Right atrium auricular region (tissue), 2 donors: Measurements from ENCODE around the gene PDE6H. TPM values are rescaled to one million over a fixed set of nuclear protein-coding genes. Genes with fewer than 3 reads are reported as not detected.

Source experiments
- DNase-seq: peaks from one replicate; pipeline ENCODE4 v3.0.0-alpha.2; 2019; ENCODE audit warnings: low spot score
- H3K27ac ChIP-seq, 2 donors: fragments of 200-600 bp; sonication (generic); 1 replicate in 1 of 2; 2 replicates in 1 of 2; pipeline ENCODE4 v1.5.1; 2016 to 2019
- H3K27me3 ChIP-seq, 2 donors: fragments of 200-600 bp; sonication (generic); one replicate each; pipeline versions ENCODE4 v1.5.1 to v1.6.0; 2017 to 2019
- H3K36me3 ChIP-seq: fragments of 200-600 bp; sonication (generic); one replicate; pipeline ENCODE4 v1.5.1; 2016
- H3K4me1 ChIP-seq, 2 donors: fragments of 200-600 bp; sonication (generic); one replicate each; pipeline versions ENCODE4 v1.5.1 to v1.6.0; 2017 to 2019
- H3K4me3 ChIP-seq, 2 donors: fragments of 200-600 bp; sonication (generic); 1 replicate in 1 of 2; 2 replicates in 1 of 2; pipeline ENCODE4 v1.5.1; 2017 to 2019; ENCODE audit warnings: mild to moderate bottlenecking in 1 of 2, moderate library complexity in 1 of 2
- H3K9me3 ChIP-seq, 2 donors: fragments of 200-600 bp; sonication (generic); one replicate each; pipeline ENCODE4 v1.5.1; 2019
- CTCF ChIP-seq, 2 donors: fragments of 200-600 bp; sonication (generic); IDR thresholded peaks; one replicate each; pipeline ENCODE4 v1.5.1; 2019; ENCODE audit warnings: antibody characterized with exemption in 2 of 2
- total RNA-seq, 2 donors: library from RNA; depleted of rRNA; stranded (reverse); fragments of >200 nt; gene quantifications; one replicate each; pipeline ENCODE4 v1.1.0, GENCODE V29; 2016

The PDE6H gene
- total RNA-seq, 2 donors from 2014 or later: not detected

GRCh38 chr12:14984036-14984435 is 11.2 kb downstream of the PDE6H start:
- no peak overlapping the region for H3K27ac ChIP-seq
- H3K36me3 ChIP-seq: no peaks in the 10 kb centered on the region
- no peak for TF ChIP-seq CTCF (IDR thresholded peaks at IDR 0.05)
- no peaks in the 10 kb centered on the region for H3K9me3 ChIP-seq
- H3K27me3 ChIP-seq: no peaks in the 10 kb centered on the region
- H3K4me3 ChIP-seq: no peak overlapping the region
- no peaks in the 10 kb centered on the region for H3K4me1 ChIP-seq
- no peak for DNase-seq

- Histone ChIP-seq H3K4me3 (no peak overlapping the region), H3K36me3 (no peaks in the 10 kb centered on the region), H3K27ac (no peak overlapping the region), H3K27me3 (no peaks in the 10 kb centered on the region), H3K9me3 (no peaks in the 10 kb centered on the region), H3K4me1 (no peaks in the 10 kb centered on the region)
- no peak for TF ChIP-seq CTCF (IDR thresholded peaks at IDR 0.05)
- no peak for DNase-seq
Observed at GRCh38 chr12:14984766-14985285, 12.0 kb downstream of the PDE6H start.

DNA sequence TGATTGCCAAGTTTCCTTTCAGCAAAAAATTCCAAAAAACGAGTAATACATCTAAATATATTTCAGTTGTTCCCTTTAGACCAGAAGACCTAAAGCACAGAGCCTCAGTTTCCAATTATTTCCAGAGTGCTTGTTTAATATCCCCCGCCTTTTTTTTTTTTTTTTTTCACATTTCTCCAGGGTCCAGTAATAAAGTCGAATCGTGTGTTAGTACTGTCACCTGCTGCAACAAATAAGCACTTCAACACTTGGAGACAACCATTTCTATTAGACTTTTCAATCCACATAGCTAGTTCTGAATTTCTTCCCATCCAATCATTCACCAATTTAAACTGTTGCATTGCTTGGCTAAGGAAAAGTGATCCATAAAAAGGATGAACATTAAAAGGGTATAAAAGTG is 13.6 kb downstream of the PDE6H start:
- no peaks in the 10 kb centered on the region for H3K9me3 ChIP-seq
- no peaks in the 10 kb centered on the region for H3K36me3 ChIP-seq
- no peaks in the 10 kb centered on the region for H3K4me1 ChIP-seq
- TF ChIP-seq CTCF (IDR thresholded peaks at IDR 0.05): peak in 1 of 2 donors; percentile 33
- DNase-seq: no peak
- no peak overlapping the region for H3K4me3 ChIP-seq
- no peaks in the 10 kb centered on the region for H3K27me3 ChIP-seq
- H3K27ac ChIP-seq: no peak overlapping the region

- H3K9me3 ChIP-seq: no peaks in the 10 kb centered on the region
- DNase-seq: no peak
- no peak overlapping the region for H3K27ac ChIP-seq
- H3K27me3 ChIP-seq: no peaks in the 10 kb centered on the region
- no peaks in the 10 kb centered on the region for H3K36me3 ChIP-seq
- H3K4me1 ChIP-seq: no peaks in the 10 kb centered on the region
- TF ChIP-seq CTCF (IDR thresholded peaks at IDR 0.05): no peak
- H3K4me3 ChIP-seq: no peak overlapping the region
Observed at GRCh38 chr12:14988035-14988434, 15.2 kb downstream of the PDE6H start.

DNA sequence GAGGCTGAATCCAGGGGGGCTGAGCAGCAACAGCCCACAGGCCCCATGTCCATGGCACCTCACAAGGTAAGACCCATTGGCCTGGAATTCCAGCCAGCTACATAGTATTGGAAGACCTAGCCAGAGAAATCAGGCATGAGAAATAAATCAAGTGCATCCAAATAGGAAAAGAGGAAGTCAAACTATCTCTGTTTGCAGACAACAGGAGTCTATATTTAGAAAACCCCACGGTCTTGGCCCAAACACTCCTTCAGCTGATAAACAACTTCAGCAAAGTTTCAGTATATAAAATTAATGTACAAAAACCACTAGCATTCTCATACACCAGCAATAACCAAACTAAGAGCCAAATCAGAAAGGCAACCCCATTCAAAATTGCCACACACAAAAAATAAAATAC is 16.9 kb downstream of the PDE6H start:
- no peak for TF ChIP-seq CTCF (IDR thresholded peaks at IDR 0.05)
- Histone ChIP-seq H3K27me3 (no peaks in the 10 kb centered on the region), H3K9me3 (no peaks in the 10 kb centered on the region), H3K36me3 (no peaks in the 10 kb centered on the region), H3K27ac (no peak overlapping the region), H3K4me1 (no peaks in the 10 kb centered on the region), H3K4me3 (no peak overlapping the region)
- DNase-seq: no peak

DNA sequence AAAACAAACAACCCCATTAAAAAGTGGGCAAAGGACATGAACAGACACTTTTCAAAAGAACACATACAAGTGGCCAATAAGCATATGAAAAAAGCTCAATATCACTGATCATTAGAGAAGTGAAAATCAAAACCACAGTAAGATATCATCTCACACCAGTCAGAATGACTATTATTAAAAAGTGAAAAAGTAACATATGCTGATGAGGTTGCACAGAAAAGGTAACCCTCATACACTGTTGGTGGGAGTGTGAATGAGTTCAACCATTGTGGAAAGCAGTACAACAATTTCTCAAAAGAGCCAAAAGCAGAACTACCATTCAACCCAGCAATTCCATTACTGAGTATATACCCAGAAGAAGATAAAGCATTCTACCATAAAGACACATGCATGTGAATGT is 18.2 kb downstream of the PDE6H start:
- DNase-seq: no peak
- Histone ChIP-seq H3K27me3 (no peaks in the 10 kb centered on the region), H3K36me3 (no peaks in the 10 kb centered on the region), H3K9me3 (no peaks in the 10 kb centered on the region), H3K4me3 (no peak overlapping the region), H3K4me1 (no peaks in the 10 kb centered on the region), H3K27ac (no peak overlapping the region)
- TF ChIP-seq CTCF (IDR thresholded peaks at IDR 0.05): no peak
